HS-27A (cell line): ENCODE data around the gene DPH6.
"Not testable (repeated sequence)": the region's sequence is repeated elsewhere in the genome, so short reads cannot be mapped to it uniquely, and the experiment has no call there.

Experiments used
- DNase-seq: peaks from one replicate; pipeline ENCODE4 v3.0.0-alpha.2; 2012; ENCODE audit warnings: low read depth, missing footprints

The DPH6 gene

DNA sequence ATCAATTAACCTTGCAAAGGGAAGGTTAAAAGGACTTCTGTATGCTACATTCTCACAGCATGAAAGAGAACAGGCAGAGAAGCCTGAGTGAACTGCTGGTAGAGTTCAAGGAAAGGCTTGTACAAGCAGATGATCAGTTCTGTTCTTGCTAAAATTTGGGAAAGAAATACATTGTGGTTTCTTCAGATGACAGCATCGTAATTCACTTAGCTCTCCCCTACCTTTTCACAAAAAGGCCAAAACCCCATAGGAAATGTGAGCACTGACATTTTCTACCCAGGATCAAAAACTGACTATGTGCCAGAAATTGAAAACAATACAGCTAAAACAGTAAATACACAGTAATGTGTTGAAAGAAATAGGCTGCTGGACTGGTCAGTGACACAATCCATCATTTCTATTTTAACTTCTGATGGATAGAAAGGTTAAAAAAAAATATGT lies 216.4 kb downstream of the DPH6 start:
- no peak for DNase-seq

DNA sequence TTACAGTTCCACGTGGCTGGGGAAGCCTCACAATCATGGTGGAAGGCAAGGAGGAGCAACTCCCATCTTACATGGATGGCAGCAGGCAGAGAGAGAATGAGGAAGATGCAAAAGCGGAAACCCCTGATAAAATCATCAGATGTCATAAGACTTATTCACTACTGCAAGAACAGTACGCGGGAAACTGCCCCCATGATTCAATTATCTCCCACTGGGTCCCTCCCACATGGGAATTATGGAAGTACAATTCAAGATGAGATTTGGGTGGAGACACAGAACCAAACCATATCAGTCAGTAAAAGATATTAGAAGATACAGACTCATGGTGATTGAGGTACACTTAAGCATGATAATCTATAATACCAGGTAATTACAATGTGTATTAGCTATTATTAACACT lies 217.1 kb downstream of the DPH6 start:
- DNase-seq, result not testable (repeated sequence)

DNA sequence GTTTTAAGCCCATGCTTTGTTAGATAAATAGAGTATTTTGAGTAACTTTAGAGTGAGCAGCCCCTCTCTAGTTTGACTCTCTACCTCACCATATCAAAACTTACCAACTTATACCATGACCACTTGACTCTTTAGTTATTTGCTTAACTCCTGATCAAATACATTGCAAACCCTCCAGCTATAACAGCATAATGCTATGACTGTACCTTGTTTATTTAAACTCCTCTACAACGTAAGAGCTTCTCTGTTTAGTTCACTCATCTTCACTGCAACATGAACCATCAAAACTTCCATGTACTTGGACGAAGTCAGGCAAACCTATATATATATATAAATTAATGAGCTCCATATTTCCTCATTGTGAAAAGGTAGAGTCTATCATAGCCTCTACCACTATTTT lies 218.2 kb downstream of the DPH6 start:
- DNase-seq, result no peak

DNA sequence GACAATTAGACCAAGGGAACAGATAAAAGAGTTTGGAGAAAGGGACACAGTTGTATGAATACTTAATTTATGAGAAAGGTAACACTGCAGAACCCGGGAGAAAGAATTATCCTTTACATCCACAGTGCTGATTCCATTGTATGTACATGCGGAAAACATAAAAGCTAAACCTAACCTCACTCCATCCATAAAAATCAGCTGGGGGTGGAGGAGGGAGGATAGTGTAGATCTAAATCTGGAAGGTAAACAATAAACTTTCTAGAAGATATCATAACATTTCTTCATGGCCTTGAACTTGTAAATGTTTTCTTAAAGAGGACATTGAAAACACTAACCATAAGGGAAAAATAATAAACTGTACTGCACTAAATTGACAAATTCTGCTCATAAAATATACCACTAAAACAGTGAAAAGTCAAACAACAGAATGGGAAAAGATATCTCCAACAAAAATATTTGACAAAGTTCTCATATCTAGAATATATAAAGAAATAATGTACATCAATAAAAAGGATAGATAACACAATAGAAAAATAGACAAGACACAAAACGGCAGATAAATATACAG lies 220.5 kb downstream of the DPH6 start:
- no peak for DNase-seq

DNA sequence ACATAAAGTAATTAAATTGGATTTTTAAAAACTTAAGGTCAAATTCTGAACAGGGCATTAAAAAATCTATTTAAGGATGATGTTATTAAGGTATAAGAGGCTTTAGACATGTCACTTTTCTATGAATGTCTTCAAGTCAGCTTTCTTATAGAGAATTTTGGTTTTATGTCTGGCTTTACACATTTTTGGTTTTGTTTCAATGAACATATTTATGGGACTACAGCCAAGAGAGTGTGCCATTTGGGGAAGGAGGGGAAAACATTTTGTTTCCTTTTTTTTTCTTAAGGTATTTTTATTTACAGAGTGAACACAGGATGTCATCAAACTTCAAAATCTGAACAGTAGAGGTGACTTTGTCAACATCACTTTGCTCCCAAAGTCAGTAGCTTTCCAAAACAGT lies 222.8 kb downstream of the DPH6 start:
- no peak for DNase-seq

DNA sequence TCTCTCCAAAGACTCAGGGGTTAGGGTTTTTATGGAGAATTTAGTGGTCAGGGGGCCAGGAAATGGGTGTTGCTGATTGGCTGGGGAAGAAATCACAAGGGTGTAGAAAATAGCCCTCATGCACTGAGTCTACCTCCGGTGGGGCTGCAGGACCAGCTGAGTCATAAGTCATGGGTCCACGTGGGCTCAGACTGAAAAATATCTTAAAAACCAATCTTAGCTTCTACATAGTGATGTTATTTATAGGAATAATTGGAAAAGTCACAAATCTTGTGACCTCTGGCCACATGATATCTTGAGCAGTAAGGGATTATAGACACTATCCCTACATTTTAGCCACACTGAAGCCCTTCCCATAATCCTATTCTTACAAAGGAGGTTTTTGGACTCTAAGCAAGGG lies 224.0 kb downstream of the DPH6 start:
- DNase-seq, result no peak

DNA sequence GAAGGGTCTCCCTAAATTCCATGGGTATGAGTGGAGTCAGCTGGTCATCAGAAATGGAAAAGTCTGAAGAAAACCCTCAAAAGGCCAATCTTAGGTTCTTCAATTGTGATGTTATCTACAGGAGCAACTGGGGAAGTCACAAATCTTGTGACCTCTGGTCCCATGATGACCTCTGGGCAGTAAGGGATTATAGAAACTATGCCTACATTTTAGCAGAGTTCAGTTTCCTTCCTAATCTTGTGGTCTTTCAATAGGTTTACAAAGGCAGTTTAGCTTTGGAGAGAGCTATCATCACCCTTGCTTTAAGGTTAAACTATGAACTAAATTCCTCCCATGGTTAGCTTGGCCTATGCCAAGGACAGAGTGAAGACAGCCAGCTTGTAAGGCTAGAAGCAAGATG lies 225.1 kb downstream of the DPH6 start:
- DNase-seq, result no peak
